ENCODE measurements around the gene CUX1.

- TF ChIP-seq CTCF (CRISPR knock-in tag; IDR thresholded peaks at IDR 0.05) (no peak), MAX (IDR thresholded peaks at IDR 0.05) (no peak), ZNF513 (CRISPR knock-in tag; conservative IDR thresholded peaks at IDR 0.05) (no peak), RXRB (CRISPR knock-in tag; IDR thresholded peaks at IDR 0.05; ENCODE audit: borderline replicate concordance) (no peak), ZBTB37 (CRISPR knock-in tag; IDR thresholded peaks at IDR 0.05) (no peak), ZBTB2 (CRISPR knock-in tag; IDR thresholded peaks at IDR 0.05; ENCODE audit: low read depth) (no peak), MAFG (CRISPR knock-in tag; IDR thresholded peaks at IDR 0.05) (no peak), GATA4 (IDR thresholded peaks at IDR 0.05; ENCODE audit: borderline replicate concordance, low read depth) (no peak)
Measured at GRCh38 chr7:102227371-102227770, 409.9 kb downstream of the CUX1 start.
